Suprapubic skin (tissue), 4 donors: ENCODE measurements around the gene ATRIP. TPM values are rescaled to one million over a fixed set of nuclear protein-coding genes. Genes with fewer than 3 reads are reported as not detected.

Source experiments
- DNase-seq, 2 donors: peaks; one replicate each; pipeline ENCODE4 v3.0.0-alpha.2; 2019; ENCODE audit warnings: low spot score in 2 of 2
- H3K27ac ChIP-seq: fragments of 200-600 bp; sonication (generic); one replicate; pipeline ENCODE4 v1.5.1; 2019
- H3K27me3 ChIP-seq: fragments of 200-600 bp; sonication (generic); one replicate; pipeline ENCODE4 v1.5.1; 2019
- H3K36me3 ChIP-seq: fragments of 200-600 bp; sonication (generic); one replicate; pipeline ENCODE4 v1.5.1; 2019
- H3K4me1 ChIP-seq: fragments of 200-600 bp; sonication (generic); one replicate; pipeline ENCODE4 v1.5.1; 2019
- H3K4me3 ChIP-seq: fragments of 200-600 bp; sonication (generic); one replicate; pipeline ENCODE4 v1.5.1; 2019; ENCODE audit warnings: mild to moderate bottlenecking
- H3K9me3 ChIP-seq: fragments of 200-600 bp; sonication (generic); one replicate; pipeline ENCODE4 v1.5.1; 2019
- CTCF ChIP-seq, 2 donors: fragments of 200-600 bp in 1 of 2; fragments of 450-650 bp in 1 of 2; sonication (generic) in 1 of 2; IDR thresholded peaks; one replicate each; pipeline ENCODE4 v1.5.1; 2016 to 2019; ENCODE audit warnings: antibody characterized with exemption in 2 of 2, mild to moderate bottlenecking in 1 of 2, moderate library complexity in 1 of 2
- EP300 ChIP-seq: sonication (generic); formaldehyde crosslinking; IDR thresholded peaks from one replicate; pipeline ENCODE4 v1.6.1; 2017; ENCODE audit warnings: antibody characterized with exemption
- POLR2A ChIP-seq, 2 donors: fragments of 450-650 bp; IDR thresholded peaks; one replicate each; pipeline ENCODE4 v1.6.1; 2017; ENCODE audit warnings: antibody characterized with exemption in 2 of 2, mild to moderate bottlenecking in 2 of 2, moderate library complexity in 2 of 2
- POLR2AphosphoS5 ChIP-seq, 3 donors: sonication (generic); formaldehyde crosslinking; IDR thresholded peaks; one replicate each; pipeline ENCODE4 v1.6.1; 2017; ENCODE audit warnings: antibody characterized with exemption in 3 of 3
- WGBS: methylation state at CpG from one replicate; pipeline ENCODE4 v1.1.5; 2018; 5-methylcytosine and 5-hydroxymethylcytosine counted together
- total RNA-seq, 4 donors: library from RNA; depleted of rRNA; stranded (reverse); fragments of >200 nt; gene quantifications; one replicate each; pipeline ENCODE4 v1.1.0, GENCODE V29; 2016

The ATRIP gene
- total RNA-seq, 4 donors from 2014 or later: 8.7 to 12.7 (median 10.2) TPM

- H3K9me3 ChIP-seq: no peaks in the 10 kb centered on the region
- no peaks in the 10 kb centered on the region for H3K27me3 ChIP-seq
- no peak for TF ChIP-seq POLR2A (IDR thresholded peaks at IDR 0.05)
- TF ChIP-seq CTCF (IDR thresholded peaks at IDR 0.05): no peak
- no peak for TF ChIP-seq POLR2AphosphoS5 (IDR thresholded peaks at IDR 0.05)
- no peak for TF ChIP-seq EP300
- no peak overlapping the region for H3K4me3 ChIP-seq
- H3K36me3 ChIP-seq: peaks cover 90% of the 10 kb centered on the region
- H3K4me1 ChIP-seq: peaks cover 28% of the 10 kb centered on the region
- no peak overlapping the region for H3K27ac ChIP-seq
- no peak for DNase-seq
- 90% methylated on average over 10 of the region's 17 CpGs for WGBS
Observed at GRCh38 chr3:48418140-48418539, 28.4 kb upstream of the ATRIP start.

- no peak overlapping the region for H3K27ac ChIP-seq
- H3K9me3 ChIP-seq: no peaks in the 10 kb centered on the region
- peaks cover 91% of the 10 kb centered on the region for H3K36me3 ChIP-seq
- 95% methylated on average over 4 of the region's 9 CpGs for WGBS
- no peak for TF ChIP-seq CTCF (IDR thresholded peaks at IDR 0.05)
- TF ChIP-seq POLR2AphosphoS5 (IDR thresholded peaks at IDR 0.05): no peak
- no peak for TF ChIP-seq EP300
- no peak for TF ChIP-seq POLR2A (IDR thresholded peaks at IDR 0.05)
- no peaks in the 10 kb centered on the region for H3K27me3 ChIP-seq
- H3K4me3 ChIP-seq: no peak overlapping the region
- no peak for DNase-seq
- peaks cover 28% of the 10 kb centered on the region for H3K4me1 ChIP-seq
Observed at GRCh38 chr3:48418651-48419050, 27.9 kb upstream of the ATRIP start.

GRCh38 chr3:48419149-48419548 is 27.4 kb upstream of the ATRIP start:
- H3K36me3 ChIP-seq: peaks cover 94% of the 10 kb centered on the region
- TF ChIP-seq POLR2A (IDR thresholded peaks at IDR 0.05): no peak
- no peak for TF ChIP-seq EP300
- no peak for TF ChIP-seq POLR2AphosphoS5 (IDR thresholded peaks at IDR 0.05)
- no peak for TF ChIP-seq CTCF (IDR thresholded peaks at IDR 0.05)
- no peaks in the 10 kb centered on the region for H3K27me3 ChIP-seq
- H3K27ac ChIP-seq: no peak overlapping the region
- DNase-seq: no peak
- no peak overlapping the region for H3K4me3 ChIP-seq
- no CpG with 5 or more reads among the region's 9 CpGs for WGBS
- H3K4me1 ChIP-seq: peaks cover 29% of the 10 kb centered on the region
- no peaks in the 10 kb centered on the region for H3K9me3 ChIP-seq

- WGBS: 89% methylated on average over 16 of the region's 17 CpGs
- H3K27ac ChIP-seq: no peak overlapping the region
- peaks cover 90% of the 10 kb centered on the region for H3K36me3 ChIP-seq
- no peaks in the 10 kb centered on the region for H3K9me3 ChIP-seq
- peaks cover 29% of the 10 kb centered on the region for H3K4me1 ChIP-seq
- TF ChIP-seq CTCF (IDR thresholded peaks at IDR 0.05) (no peak), POLR2AphosphoS5 (IDR thresholded peaks at IDR 0.05) (no peak), POLR2A (IDR thresholded peaks at IDR 0.05) (no peak), EP300 (no peak)
- no peak for DNase-seq
- H3K27me3 ChIP-seq: no peaks in the 10 kb centered on the region
- H3K4me3 ChIP-seq: no peak overlapping the region
Observed at GRCh38 chr3:48419597-48419996, 26.9 kb upstream of the ATRIP start.

GRCh38 chr3:48420561-48420960 is 26.0 kb upstream of the ATRIP start:
- WGBS: 85% methylated on average over 13 of the region's 14 CpGs
- H3K27ac ChIP-seq: no peak overlapping the region
- peaks cover 38% of the 10 kb centered on the region for H3K4me1 ChIP-seq
- H3K9me3 ChIP-seq: no peaks in the 10 kb centered on the region
- TF ChIP-seq POLR2AphosphoS5 (IDR thresholded peaks at IDR 0.05): no peak
- no peak for DNase-seq
- H3K36me3 ChIP-seq: peaks cover 80% of the 10 kb centered on the region
- H3K27me3 ChIP-seq: no peaks in the 10 kb centered on the region
- no peak overlapping the region for H3K4me3 ChIP-seq

GRCh38 chr3:48422272-48422671 is 24.3 kb upstream of the ATRIP start:
- 80% methylated on average over 2 of the region's 3 CpGs for WGBS
- TF ChIP-seq CTCF (IDR thresholded peaks at IDR 0.05) (no peak), EP300 (no peak), POLR2AphosphoS5 (IDR thresholded peaks at IDR 0.05) (no peak), POLR2A (IDR thresholded peaks at IDR 0.05) (no peak)
- Histone ChIP-seq H3K4me1 (peaks cover 56% of the 10 kb centered on the region), H3K36me3 (peaks cover 63% of the 10 kb centered on the region), H3K27ac (no peak overlapping the region), H3K9me3 (no peaks in the 10 kb centered on the region), H3K4me3 (no peak overlapping the region), H3K27me3 (no peaks in the 10 kb centered on the region)
- DNase-seq: no peak
